ENCODE results near the gene ISLR2.

The ISLR2 gene

GRCh38 chr15:74176262-74177214 is 46.2 kb downstream of the ISLR2 start:
- DNase-seq (ENCODE audit: low spot score): no peak

- DNase-seq (ENCODE audit: low spot score): no peak
Measured at GRCh38 chr15:74178326-74179100, 48.1 kb downstream of the ISLR2 start.

- DNase-seq (ENCODE audit: low spot score): no peak
Measured at GRCh38 chr15:74179101-74179841, 48.9 kb downstream of the ISLR2 start.

GRCh38 chr15:74179983-74180880 is 49.8 kb downstream of the ISLR2 start:
- DNase-seq (ENCODE audit: low spot score): no peak

- DNase-seq (ENCODE audit: low spot score): no peak
Measured at GRCh38 chr15:74180881-74181602, 50.7 kb downstream of the ISLR2 start.

GRCh38 chr15:74182131-74182530 is 51.7 kb downstream of the ISLR2 start:
- DNase-seq (ENCODE audit: low spot score): no peak

GRCh38 chr15:74184582-74185091 is 54.3 kb downstream of the ISLR2 start:
- no peak for DNase-seq (ENCODE audit: low spot score)

- no peak for DNase-seq (ENCODE audit: low spot score)
Measured at GRCh38 chr15:74185710-74186348, 55.4 kb downstream of the ISLR2 start.

All from Ammon's horn (tissue), 1 donor.